Panc1 (cell line): Measurements from ENCODE around the gene CEACAM16.

Experiments
- POLR2AphosphoS5 ChIP-seq: IDR thresholded peaks from 2 replicates; pipeline ENCODE4 v1.6.1; 2012; ENCODE audit warnings: mild to moderate bottlenecking, low read depth, low read length, moderate library complexity
- SIN3A ChIP-seq: IDR thresholded peaks from 2 replicates; pipeline ENCODE4 v1.6.1; 2012; ENCODE audit warnings: low read depth, mild to moderate bottlenecking, low read length, moderate library complexity, borderline replicate concordance; ENCODE audit not compliant: insufficient read depth
- TCF7L2 ChIP-seq: IDR thresholded peaks from 2 replicates; pipeline ENCODE4 v1.6.1; 2011; ENCODE audit warnings: mild to moderate bottlenecking, low read depth, low read length, inconsistent platforms
- TF ChIP-seq, protein P1 (sequence below): fragments of 450-650 bp; IDR thresholded peaks from 2 replicates; pipeline ENCODE4 v1.5.1; 2017; ENCODE audit warnings: mild to moderate bottlenecking
- TF ChIP-seq, protein P2 (sequence below), 2 experiments: IDR thresholded peaks; 2 replicates each; pipeline ENCODE4 v1.6.1; 2011 to 2012; ENCODE audit warnings: low read depth in 2 of 2, control low read depth in 1 of 2, low read length in 1 of 2, mild to moderate bottlenecking in 1 of 2, moderate library complexity in 1 of 2; ENCODE audit not compliant: insufficient read depth in 1 of 2

DNA sequence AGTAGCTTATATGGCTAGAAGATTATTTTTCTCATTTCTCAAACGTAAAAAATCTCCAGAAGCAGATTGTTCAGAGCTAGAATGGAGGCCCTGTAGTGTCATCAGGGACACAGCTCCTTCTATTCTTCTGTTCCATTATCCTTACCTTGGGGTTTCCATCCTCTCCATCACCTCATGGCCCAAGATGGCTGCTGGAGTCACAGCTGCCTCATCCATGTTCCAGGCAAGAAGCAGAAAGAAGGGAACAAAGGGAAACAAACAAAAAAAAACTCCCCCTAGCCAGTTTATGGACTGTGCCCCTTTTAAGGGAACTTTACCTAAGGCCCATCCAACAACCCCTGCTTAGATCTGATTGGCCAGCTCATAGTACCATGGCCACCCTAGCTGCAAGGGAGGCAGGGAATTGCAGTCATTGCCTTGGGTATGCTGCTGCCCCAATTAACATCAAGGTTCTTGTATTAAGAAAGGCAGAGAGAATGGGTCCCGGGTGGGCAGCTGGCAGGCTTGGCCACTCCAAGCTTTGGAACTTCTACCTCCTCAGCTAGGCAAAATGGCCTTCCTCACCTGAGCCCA, 15.7 kb downstream of the CEACAM16 start:
- TF ChIP-seq, protein P1, sequence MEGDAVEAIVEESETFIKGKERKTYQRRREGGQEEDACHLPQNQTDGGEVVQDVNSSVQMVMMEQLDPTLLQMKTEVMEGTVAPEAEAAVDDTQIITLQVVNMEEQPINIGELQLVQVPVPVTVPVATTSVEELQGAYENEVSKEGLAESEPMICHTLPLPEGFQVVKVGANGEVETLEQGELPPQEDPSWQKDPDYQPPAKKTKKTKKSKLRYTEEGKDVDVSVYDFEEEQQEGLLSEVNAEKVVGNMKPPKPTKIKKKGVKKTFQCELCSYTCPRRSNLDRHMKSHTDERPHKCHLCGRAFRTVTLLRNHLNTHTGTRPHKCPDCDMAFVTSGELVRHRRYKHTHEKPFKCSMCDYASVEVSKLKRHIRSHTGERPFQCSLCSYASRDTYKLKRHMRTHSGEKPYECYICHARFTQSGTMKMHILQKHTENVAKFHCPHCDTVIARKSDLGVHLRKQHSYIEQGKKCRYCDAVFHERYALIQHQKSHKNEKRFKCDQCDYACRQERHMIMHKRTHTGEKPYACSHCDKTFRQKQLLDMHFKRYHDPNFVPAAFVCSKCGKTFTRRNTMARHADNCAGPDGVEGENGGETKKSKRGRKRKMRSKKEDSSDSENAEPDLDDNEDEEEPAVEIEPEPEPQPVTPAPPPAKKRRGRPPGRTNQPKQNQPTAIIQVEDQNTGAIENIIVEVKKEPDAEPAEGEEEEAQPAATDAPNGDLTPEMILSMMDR = no peak
- TF ChIP-seq, protein P2, sequence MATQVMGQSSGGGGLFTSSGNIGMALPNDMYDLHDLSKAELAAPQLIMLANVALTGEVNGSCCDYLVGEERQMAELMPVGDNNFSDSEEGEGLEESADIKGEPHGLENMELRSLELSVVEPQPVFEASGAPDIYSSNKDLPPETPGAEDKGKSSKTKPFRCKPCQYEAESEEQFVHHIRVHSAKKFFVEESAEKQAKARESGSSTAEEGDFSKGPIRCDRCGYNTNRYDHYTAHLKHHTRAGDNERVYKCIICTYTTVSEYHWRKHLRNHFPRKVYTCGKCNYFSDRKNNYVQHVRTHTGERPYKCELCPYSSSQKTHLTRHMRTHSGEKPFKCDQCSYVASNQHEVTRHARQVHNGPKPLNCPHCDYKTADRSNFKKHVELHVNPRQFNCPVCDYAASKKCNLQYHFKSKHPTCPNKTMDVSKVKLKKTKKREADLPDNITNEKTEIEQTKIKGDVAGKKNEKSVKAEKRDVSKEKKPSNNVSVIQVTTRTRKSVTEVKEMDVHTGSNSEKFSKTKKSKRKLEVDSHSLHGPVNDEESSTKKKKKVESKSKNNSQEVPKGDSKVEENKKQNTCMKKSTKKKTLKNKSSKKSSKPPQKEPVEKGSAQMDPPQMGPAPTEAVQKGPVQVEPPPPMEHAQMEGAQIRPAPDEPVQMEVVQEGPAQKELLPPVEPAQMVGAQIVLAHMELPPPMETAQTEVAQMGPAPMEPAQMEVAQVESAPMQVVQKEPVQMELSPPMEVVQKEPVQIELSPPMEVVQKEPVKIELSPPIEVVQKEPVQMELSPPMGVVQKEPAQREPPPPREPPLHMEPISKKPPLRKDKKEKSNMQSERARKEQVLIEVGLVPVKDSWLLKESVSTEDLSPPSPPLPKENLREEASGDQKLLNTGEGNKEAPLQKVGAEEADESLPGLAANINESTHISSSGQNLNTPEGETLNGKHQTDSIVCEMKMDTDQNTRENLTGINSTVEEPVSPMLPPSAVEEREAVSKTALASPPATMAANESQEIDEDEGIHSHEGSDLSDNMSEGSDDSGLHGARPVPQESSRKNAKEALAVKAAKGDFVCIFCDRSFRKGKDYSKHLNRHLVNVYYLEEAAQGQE (IDR thresholded peaks at IDR 0.05; ENCODE audit: insufficient read depth in 1 of 2, low read depth in 2 of 2, low read length in 1 of 2) = no peak
- TF ChIP-seq POLR2AphosphoS5 (no peak), SIN3A (no peak), TCF7L2 (no peak)
